NOMO-1 treated with dmso at 0.1 percent for 144 hours (cell line): ENCODE measurements around the gene THADA.

Experiments
- DNase-seq: peaks from one replicate; lab custom pipeline; 2025; ENCODE audit not compliant: unreplicated experiment; lab: John Stamatoyannopoulos, UW

Gene THADA

GRCh38 chr2:43367012-43367782, 228.6 kb downstream of the THADA start:
- DNase-seq, result peak; percentile 82

GRCh38 chr2:43363120-43363519, 232.7 kb downstream of the THADA start:
- no peak for DNase-seq

- no peak for DNase-seq
These were observed 234.6 kb downstream of the THADA start for GRCh38 chr2:43361286-43361685.

GRCh38 chr2:43360137-43360536, 235.7 kb downstream of the THADA start:
- DNase-seq, result no peak

GRCh38 chr2:43358410-43359201, 237.2 kb downstream of the THADA start:
- DNase-seq, result no peak

- DNase-seq, result no peak
These were observed 239.1 kb downstream of the THADA start for GRCh38 chr2:43356774-43357173.

- DNase-seq, result no peak
These were observed 240.4 kb downstream of the THADA start for GRCh38 chr2:43355399-43355798.

GRCh38 chr2:43349904-43350303, 245.9 kb downstream of the THADA start:
- no peak for DNase-seq

GRCh38 chr2:43348908-43349661, 246.8 kb downstream of the THADA start:
- no peak for DNase-seq

GRCh38 chr2:43347746-43348145, 248.1 kb downstream of the THADA start:
- DNase-seq, result no peak

- DNase-seq, result no peak
These were observed 249.0 kb downstream of the THADA start for GRCh38 chr2:43346602-43347567.

- DNase-seq, result no peak
These were observed 250.0 kb downstream of the THADA start for GRCh38 chr2:43345872-43346271.

- DNase-seq, result no peak
These were observed 250.4 kb downstream of the THADA start for GRCh38 chr2:43345391-43345813.

GRCh38 chr2:43344868-43345373, 250.9 kb downstream of the THADA start:
- no peak for DNase-seq

GRCh38 chr2:43343573-43344304, 252.1 kb downstream of the THADA start:
- no peak for DNase-seq

GRCh38 chr2:43341959-43342757, 253.7 kb downstream of the THADA start:
- DNase-seq, result no peak

- DNase-seq, result no peak
These were observed 254.9 kb downstream of the THADA start for GRCh38 chr2:43340945-43341356.

- DNase-seq, result no peak
These were observed 255.8 kb downstream of the THADA start for GRCh38 chr2:43340066-43340465.
